HepG2 (cell line): ENCODE measurements around the gene MVP. TPM values are rescaled to one million over a fixed set of nuclear protein-coding genes. Genes with fewer than 3 reads are reported as not detected.

Source experiments
- ARHGAP35 ChIP-seq: sonication (generic); formaldehyde crosslinking; IDR thresholded peaks from 2 replicates; pipeline ENCODE4 v1.9.0; 2022; ENCODE audit warnings: mild to moderate bottlenecking, inconsistent platforms, moderate library complexity, missing genetic modification reagents, borderline replicate concordance
- BRCA1 ChIP-seq: sonication (generic); formaldehyde crosslinking; IDR thresholded peaks from 2 replicates; pipeline ENCODE4 v1.4.0; 2020; ENCODE audit warnings: missing genetic modification reagents
- DZIP1 ChIP-seq: sonication (generic); formaldehyde crosslinking; IDR thresholded peaks from 2 replicates; pipeline ENCODE4 v1.5.0; 2020; ENCODE audit warnings: mild to moderate bottlenecking, missing genetic modification reagents
- GLMP ChIP-seq: sonication (generic); formaldehyde crosslinking; IDR thresholded peaks from 2 replicates; pipeline ENCODE4 v1.9.0; 2021; ENCODE audit warnings: missing genetic modification reagents, mild to moderate bottlenecking, borderline replicate concordance
- KAT8 ChIP-seq: IDR thresholded peaks from 2 replicates; pipeline ENCODE4 v1.6.1; 2016; ENCODE audit warnings: missing genetic modification reagents, missing compliant biosample characterization
- TFE3 ChIP-seq: IDR thresholded peaks from 2 replicates; pipeline ENCODE4 v1.6.1; 2016
- ZBTB14 ChIP-seq: sonication (generic); formaldehyde crosslinking; IDR thresholded peaks from 2 replicates; pipeline ENCODE4 v1.4.0; 2020; ENCODE audit warnings: missing genetic modification reagents
- ZFP1 ChIP-seq: IDR thresholded peaks from 2 replicates; pipeline ENCODE4 v1.6.1; 2016
- ZFP41 ChIP-seq: sonication (generic); formaldehyde crosslinking; IDR thresholded peaks from 2 replicates; pipeline ENCODE4 v1.4.0; 2020; ENCODE audit warnings: mild to moderate bottlenecking, missing genetic modification reagents, borderline replicate concordance
- ZNF510 ChIP-seq: sonication (generic); formaldehyde crosslinking; IDR thresholded peaks from 2 replicates; pipeline ENCODE4 v1.4.0; 2020; ENCODE audit warnings: low read depth, mild to moderate bottlenecking, missing genetic modification reagents
- ZNF674 ChIP-seq: sonication (generic); formaldehyde crosslinking; IDR thresholded peaks from 2 replicates; pipeline ENCODE4 v1.5.0; 2020; ENCODE audit warnings: low read depth, mild to moderate bottlenecking, missing genetic modification reagents
- ZNF703 ChIP-seq: sonication (generic); formaldehyde crosslinking; IDR thresholded peaks from 2 replicates; pipeline ENCODE4 v1.5.1; 2020; ENCODE audit warnings: missing genetic modification reagents, mild to moderate bottlenecking, moderate library complexity, borderline replicate concordance
- ZSCAN30 ChIP-seq: sonication (generic); formaldehyde crosslinking; IDR thresholded peaks from 2 replicates; pipeline ENCODE4 v1.5.0; 2020; ENCODE audit warnings: mild to moderate bottlenecking, missing genetic modification reagents
- polyA plus RNA-seq, 8 experiments: library from polyadenylated mRNA; depleted of rRNA in 3 of 8; stranded (reverse) in 7 of 8; unstranded in 1 of 8; fragments of >200 nt; fragmentation: Illumina TruSeq in 4 of 8; extraction: Trizol in 4 of 8; gene quantifications; 2 replicates each; pipeline versions ENCODE4 v1.2.1 to v1.2.3, GENCODE V29; 2011 to 2016; ENCODE audit warnings: low read depth in 4 of 8, missing spikeins in 1 of 8, mixed read lengths in 1 of 8; ENCODE audit not compliant: insufficient read depth in 1 of 8
- total RNA-seq, 5 experiments: library from RNA; depleted of rRNA; stranded (reverse); fragments of >200 nt; fragmentation: Illumina TruSeq; extraction: Trizol; gene quantifications; 2 replicates each; pipeline ENCODE4 v1.2.3, GENCODE V29; 2016; ENCODE audit warnings: low read depth in 1 of 5
- TF ChIP-seq, protein P1 (sequence below): sonication (generic); formaldehyde crosslinking; IDR thresholded peaks from 2 replicates; pipeline ENCODE4 v1.4.0; 2020; ENCODE audit warnings: missing genetic modification reagents; ENCODE audit errors: not compliant biosample characterization
- TF ChIP-seq, protein P2 (sequence below): sonication (generic); formaldehyde crosslinking; IDR thresholded peaks from 2 replicates; pipeline ENCODE4 v1.4.0; 2020; ENCODE audit warnings: missing genetic modification reagents
- TF ChIP-seq, protein P3 (sequence below): sonication (generic); formaldehyde crosslinking; IDR thresholded peaks from 2 replicates; pipeline ENCODE4 v1.5.1; 2020; ENCODE audit warnings: missing genetic modification reagents, mild to moderate bottlenecking, borderline replicate concordance

The MVP gene
- total and polyA plus RNA-seq, 2 of the 13 experiments (the other 11 are each of a cell fraction or from before 2014, with no cell fraction given), result 22.9 to 43.5 TPM

GRCh38 chr16:29891525-29892457, 71.5 kb downstream of the MVP start (continued):
- TF ChIP-seq, protein P1, sequence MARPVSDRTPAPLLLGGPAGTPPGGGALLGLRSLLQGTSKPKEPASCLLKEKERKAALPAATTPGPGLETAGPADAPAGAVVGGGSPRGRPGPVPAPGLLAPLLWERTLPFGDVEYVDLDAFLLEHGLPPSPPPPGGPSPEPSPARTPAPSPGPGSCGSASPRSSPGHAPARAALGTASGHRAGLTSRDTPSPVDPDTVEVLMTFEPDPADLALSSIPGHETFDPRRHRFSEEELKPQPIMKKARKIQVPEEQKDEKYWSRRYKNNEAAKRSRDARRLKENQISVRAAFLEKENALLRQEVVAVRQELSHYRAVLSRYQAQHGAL, result no peak
- TF ChIP-seq TFE3 (CRISPR knock-in tag) (0 out of 2 replicates have a peak, but pooled peaks have one; percentile 15), DZIP1 (CRISPR knock-in tag) (no peak), ZNF674 (CRISPR knock-in tag) (no peak), ZFP1 (CRISPR knock-in tag) (no peak), ZNF510 (CRISPR knock-in tag) (no peak), ZNF703 (CRISPR knock-in tag) (no peak), BRCA1 (0 out of 2 replicates have a peak, but pooled peaks have one; percentile 49), KAT8 (CRISPR knock-in tag) (peak; percentile 44), GLMP (no peak), ZFP41 (CRISPR knock-in tag) (no peak), ARHGAP35 (CRISPR knock-in tag) (no peak), ZBTB14 (no peak), ZSCAN30 (no peak)
- TF ChIP-seq, protein P2, sequence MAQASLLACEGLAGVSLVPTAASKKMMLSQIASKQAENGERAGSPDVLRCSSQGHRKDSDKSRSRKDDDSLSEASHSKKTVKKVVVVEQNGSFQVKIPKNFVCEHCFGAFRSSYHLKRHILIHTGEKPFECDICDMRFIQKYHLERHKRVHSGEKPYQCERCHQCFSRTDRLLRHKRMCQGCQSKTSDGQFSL (CRISPR knock-in tag), result no peak; the same call in 1 of the 2 replicates
- TF ChIP-seq, protein P3, sequence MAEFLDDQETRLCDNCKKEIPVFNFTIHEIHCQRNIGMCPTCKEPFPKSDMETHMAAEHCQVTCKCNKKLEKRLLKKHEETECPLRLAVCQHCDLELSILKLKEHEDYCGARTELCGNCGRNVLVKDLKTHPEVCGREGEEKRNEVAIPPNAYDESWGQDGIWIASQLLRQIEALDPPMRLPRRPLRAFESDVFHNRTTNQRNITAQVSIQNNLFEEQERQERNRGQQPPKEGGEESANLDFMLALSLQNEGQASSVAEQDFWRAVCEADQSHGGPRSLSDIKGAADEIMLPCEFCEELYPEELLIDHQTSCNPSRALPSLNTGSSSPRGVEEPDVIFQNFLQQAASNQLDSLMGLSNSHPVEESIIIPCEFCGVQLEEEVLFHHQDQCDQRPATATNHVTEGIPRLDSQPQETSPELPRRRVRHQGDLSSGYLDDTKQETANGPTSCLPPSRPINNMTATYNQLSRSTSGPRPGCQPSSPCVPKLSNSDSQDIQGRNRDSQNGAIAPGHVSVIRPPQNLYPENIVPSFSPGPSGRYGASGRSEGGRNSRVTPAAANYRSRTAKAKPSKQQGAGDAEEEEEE (CRISPR knock-in tag), result no peak
